Stomach (tissue), 4 donors: ENCODE measurements around the gene KCNJ4.

Experiments
- CTCF ChIP-seq, 7 experiments: fragments of 450-650 bp in 4 of 7; fragments of 200-600 bp in 3 of 7; sonication (generic) in 3 of 7; IDR thresholded peaks; one replicate each; pipeline ENCODE4 v1.5.1; 2016 to 2019; ENCODE audit warnings: antibody characterized with exemption in 7 of 7, control low read depth in 2 of 7, mild to moderate bottlenecking in 1 of 7
- EP300 ChIP-seq: sonication (generic); formaldehyde crosslinking; IDR thresholded peaks from one replicate; pipeline ENCODE4 v1.6.1; 2017; ENCODE audit warnings: antibody characterized with exemption
- POLR2A ChIP-seq, 4 donors: fragments of 450-650 bp; IDR thresholded peaks; one replicate each; pipeline ENCODE4 v1.6.1; 2016; ENCODE audit warnings: antibody characterized with exemption in 4 of 4, control low read depth in 2 of 4, mild to moderate bottlenecking in 1 of 4, moderate library complexity in 1 of 4
- POLR2AphosphoS5 ChIP-seq, 3 donors: sonication (generic); formaldehyde crosslinking; IDR thresholded peaks; one replicate each; pipeline ENCODE4 v1.6.1; 2016; ENCODE audit warnings: antibody characterized with exemption in 3 of 3

GRCh38 chr22:38481162-38481870 lies 26.3 kb upstream of the KCNJ4 start:
- TF ChIP-seq EP300 (no peak), POLR2AphosphoS5 (IDR thresholded peaks at IDR 0.05) (no peak), CTCF (IDR thresholded peaks at IDR 0.05) (no peak), POLR2A (IDR thresholded peaks at IDR 0.05) (no peak)
